Measurements from ENCODE around the gene SLC25A27.

SLC25A27 gene

GRCh38 chr6:46720401-46720800 is 67.6 kb downstream of the SLC25A27 start:
- no peak for DNase-seq

All from NCI-H1930 (cell line).